NCI-H1092 treated with DMSO at 0.1 percent for 48 hours (cell line): ENCODE results near the gene GLS2.
"Not testable (repeated sequence)": the region's sequence is repeated elsewhere in the genome, so short reads cannot be mapped to it uniquely, and the experiment has no call there.

ENCODE experiments used
- DNase-seq: peaks from one replicate; lab custom pipeline; 2025; lab: John Stamatoyannopoulos, UW

GLS2 gene

DNA sequence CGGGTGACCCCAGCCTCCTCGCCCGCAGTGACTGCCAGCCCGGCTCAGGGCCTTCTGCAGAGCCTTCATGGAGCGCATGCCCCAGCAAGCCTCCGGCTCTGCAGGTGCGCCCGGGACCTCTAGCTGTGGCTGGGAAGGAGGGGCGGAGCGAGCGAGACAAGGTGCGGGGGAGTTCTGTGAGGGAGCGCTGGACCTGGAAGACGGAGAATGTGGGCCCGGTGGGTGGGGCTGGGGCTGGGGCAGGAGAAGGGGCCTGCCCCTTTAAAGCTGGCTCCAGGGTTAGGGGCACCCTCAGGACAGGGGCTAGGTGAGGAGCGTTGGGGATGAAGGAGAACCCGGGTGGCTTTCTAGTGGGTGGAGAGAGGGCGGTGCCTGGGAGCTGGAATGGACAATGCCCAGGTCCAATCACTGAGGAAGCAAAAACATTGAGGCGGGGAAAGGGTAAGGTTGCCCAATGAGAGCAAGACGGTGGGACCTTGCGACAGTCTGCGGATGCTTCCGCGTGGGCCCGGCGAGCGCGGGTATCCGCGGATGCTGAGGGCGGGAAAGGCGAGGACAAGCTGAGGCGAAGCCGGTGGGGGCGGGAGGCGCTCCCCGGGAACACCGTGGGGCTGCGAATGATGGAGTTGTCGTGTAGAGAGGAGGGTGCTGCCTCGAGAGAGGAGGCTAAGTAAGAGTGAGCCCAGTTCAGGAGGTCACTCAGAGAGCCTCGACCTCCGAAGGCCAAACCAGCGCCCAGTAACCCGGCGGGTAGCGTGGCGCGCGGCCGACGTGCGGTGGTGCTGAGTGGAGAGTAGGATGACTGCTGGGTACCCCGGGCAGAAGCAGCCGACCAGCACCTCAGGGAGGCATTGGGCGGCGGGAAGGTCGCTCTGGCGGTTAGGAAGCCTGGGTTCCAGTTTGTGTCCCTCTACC lies at the start of gene GLS2:
TSS of gene GLS2 (minus strand) at position 121 of the 915 bp plus-strand sequence. CDS start at position 78, 43 bp downstream.
- peak; percentile 38 for DNase-seq

DNA sequence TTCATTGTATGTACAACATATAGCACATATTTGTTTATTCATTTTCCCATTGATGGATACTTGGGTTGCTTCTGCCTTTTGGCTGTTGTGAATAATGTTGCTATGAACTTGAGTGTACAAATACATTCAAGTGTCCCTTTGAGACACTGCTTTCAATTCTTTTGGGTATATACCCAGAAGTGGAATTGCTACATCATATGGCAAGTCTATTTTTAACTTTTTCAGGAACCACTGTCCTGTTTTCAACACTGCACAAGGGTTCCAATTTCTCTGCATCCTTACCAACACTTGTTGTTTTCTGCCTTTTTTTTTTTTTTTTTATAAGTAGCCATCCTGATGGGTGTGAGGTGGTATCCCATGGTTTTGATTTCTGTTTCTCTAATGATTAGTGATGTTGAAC lies 49.6 kb upstream of the GLS2 start:
- no peak for DNase-seq

DNA sequence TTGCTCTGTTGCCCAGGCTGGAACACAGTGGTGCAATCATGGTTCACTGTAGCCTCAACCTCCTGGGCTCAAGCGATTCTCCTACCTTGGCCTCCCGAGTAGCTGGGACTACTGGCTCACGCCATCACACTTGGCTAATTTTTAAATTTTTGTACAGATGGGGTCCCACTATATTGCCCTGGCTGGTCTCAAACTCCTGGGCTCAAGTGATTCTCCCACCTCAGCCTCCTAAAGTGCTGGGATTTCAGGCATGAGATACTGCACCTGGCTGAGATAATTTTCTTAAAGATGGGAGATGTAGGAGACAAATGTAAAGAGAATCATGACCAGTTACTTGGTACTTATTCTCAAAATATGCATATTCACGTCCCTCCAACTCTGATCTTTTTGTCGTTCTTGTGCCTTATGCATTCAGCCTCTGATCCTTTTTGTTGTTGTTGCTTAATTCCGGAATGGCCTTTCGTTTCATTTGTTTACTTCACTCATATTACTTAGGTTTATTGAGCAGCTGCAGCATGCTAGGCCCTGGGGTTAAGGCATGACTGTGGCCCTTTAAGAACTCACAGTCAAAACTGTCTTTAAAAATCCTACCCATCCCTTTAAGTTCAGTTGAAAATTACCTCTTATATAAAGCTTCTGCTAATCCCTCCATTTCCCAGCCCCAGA lies 42.6 kb upstream of the GLS2 start:
- DNase-seq, result no peak

DNA sequence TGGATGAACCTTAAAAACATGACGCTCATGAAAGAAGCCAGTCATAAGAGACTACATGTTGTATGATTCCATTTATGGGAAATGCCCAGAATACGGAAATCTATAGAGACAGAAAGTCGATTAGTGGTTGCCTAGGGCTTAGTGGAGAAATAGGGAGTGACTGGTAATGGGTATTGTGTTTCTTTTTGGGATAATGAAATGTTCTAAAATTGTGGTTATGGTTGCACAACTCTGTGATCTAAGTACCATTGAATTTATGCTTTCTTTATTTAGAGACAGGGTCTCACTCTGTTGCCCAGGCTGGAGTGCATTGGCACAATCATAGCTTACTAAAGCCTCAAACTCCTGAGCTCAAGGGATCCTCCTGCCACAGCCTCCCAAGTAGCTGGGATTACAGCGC lies 41.7 kb upstream of the GLS2 start:
- DNase-seq, result no peak

DNA sequence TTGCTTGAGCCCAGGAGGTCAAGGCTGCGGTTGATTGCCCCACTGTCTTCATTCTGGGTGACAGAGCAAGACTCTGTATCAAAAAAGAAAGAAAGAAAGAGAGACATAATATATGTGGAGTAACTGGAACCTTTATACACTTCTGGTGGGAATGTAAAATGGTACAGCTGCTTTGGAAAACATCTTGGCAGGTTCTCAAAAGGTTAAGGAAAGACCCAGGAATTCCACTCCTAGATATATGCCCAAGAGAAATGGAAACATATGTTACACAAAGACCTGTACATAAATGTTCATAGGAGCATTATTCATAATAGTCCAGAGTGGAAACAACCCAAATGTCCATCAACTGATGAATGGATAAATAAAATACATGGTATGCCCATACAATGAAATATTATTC lies 40.9 kb upstream of the GLS2 start:
- no peak for DNase-seq

DNA sequence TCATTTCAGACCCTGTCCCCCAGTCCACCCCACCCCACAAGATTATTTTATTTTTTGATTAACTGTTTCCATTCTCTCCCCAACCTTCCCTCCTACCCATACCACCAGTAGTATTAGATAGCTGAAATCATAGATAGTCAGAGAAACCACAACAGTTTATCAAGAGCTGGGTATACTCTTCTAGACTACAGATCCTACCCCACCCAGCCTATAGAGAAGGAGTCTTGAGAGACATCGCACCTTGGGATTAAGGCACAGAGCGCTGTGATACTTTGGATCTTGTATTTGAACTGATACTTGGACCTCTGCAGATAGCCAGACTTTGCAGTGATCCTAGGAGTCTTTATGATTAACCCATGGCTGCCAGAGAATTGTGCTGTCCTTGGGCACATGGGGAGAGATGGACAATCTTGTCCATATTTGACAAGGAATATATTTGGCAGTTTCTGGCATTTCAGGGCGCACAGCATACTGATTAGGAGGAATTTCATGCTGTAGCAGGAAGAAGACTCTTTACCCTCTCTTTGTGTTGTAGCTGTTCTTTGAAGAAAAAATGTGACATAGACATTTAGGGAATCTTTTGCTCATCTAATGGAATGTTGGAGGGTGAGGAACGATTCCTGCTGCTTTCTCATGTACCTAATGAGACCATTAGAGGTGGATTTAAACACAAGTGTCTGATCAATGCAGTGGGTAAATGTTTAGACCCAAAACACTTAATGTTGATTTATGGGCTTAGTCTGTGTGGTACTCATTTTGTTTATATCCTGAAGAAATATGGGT lies 34.6 kb upstream of the GLS2 start:
- DNase-seq, result no peak

DNA sequence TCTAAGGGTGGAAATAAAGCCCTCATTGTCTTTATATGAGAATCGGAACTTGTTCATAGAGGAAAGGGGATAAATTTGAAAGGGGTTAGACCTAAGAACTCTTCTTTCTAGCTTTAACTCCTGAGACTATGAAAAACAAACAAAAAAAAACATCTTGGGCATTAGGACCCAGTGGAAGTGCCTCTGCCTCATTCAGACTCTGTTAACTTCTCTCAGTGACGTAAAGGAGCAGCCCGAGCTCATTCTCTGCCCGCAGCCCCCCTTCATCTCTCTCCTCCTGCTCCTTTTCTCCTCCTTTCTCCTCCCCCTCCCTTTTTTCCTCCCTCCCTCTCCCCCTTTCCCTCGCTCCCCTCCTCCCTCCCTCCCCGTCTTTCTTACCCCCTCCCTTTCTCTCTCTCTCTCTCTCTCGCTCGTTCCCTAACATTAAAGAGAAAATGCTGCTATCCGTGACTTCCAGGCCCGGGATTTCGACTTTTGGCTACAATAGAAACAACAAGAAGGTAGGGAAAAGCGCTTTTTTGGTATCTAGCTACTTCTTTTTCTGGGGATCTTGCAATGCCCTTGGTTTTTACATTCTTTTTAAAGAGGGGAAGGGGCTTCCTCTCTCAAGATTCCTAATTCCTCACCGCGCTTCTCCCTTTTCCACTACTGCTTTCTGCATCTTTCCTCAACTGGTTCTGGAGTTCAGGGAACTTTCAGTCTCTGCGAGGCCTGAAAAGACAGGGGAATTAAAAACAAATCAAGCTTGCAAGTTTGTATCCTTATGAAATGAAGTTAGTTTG lies 33.8 kb upstream of the GLS2 start, which contains the start of gene RBMS2:
TSS of gene RBMS2 (plus strand) at position 231 of the 782 bp plus-strand sequence. CDS start at position 435, 204 bp downstream.
- no peak for DNase-seq

DNA sequence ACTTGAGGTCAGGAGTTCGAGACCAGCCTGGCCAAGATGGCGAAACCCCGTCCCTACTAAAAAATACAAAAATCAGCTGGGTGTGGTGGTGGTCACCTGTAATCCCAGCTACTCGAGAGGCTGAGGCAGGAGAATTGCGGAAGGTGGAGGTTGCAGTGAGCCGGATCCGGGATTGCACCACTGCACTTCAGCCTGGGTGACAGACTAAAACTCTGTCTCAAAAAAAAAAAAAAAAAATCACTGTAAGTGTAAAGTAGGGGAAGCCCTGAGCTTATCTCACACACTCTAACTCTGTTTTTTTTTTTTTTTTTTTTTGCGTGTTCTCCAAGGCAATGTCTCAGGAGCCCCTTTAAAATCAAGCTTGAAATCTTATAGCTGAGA lies 33.2 kb upstream of the GLS2 start:
- no peak for DNase-seq

DNA sequence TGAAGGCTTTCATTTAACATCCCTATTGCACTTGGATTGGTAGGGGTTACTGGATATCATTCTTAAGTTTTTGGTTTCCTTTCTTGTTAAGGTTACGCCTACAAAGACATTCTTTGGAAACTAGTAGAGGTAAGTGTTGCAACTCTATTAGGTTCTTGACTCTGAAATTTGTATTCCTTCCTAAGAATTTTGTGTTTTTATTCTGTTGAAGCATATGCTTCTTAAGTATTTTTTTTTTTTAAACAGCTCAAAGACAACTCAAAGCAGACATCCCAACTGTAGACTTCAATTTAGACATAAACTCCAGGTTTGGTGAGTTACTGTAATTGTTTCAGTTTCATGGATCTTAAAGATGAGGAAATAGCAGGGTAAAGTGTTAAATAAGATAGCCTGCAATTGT lies 32.5 kb upstream of the GLS2 start:
- no peak for DNase-seq

DNA sequence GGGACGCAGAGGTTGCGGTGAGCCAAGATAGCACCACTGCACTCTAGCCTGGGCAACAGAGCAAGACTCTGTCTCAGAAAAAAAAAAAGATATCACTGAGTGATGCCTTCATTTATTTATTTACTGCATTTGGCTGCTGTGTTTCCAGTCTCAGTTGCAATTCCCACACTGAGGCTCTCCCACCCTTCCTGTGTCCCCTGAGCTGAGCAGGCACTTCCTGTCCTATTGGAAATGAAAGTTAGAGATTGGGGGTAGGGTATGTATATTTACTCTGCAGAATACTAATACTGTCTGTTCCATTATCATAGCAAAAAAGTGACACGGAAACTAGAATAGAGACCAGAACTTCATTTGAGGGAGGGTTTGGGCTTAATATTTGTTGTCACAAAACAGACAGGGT lies 32.1 kb upstream of the GLS2 start:
- no peak for DNase-seq

DNA sequence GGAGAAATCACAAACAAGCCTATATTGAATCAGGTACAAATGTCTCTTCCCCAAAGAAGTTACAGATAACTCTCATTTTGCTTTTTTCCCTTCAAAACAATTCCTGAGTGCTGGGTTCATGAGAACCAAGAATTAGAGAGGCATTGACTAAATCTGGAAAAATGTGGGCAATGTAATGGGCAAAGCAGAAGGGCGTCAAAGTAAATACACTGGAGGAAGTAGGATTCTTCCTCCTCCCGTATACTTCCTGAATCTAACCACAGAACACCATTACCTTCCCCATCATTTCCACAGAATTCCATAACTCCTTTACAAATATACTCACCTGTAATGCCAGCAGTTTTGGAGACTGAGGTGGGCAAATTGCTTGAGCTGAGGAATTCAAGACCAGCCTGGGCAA lies 30.6 kb upstream of the GLS2 start:
- DNase-seq, result no peak

DNA sequence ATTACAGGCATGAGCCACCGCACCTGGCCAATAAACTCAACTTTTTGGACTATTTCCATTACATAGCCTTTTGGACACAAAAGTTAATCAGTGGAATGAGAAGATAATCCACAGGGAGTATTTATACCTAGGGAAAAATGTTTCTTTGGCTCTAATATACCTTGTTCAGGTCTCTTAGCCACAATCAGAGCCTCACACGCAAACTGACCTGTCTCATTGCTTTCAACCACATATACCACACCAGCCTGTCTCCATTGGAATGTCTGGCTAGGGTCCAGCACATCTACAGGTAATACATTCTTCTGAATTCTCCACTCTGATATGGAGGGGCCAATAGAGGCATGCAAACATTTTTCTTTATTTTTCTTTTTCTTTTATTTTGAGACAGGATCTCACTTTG lies 29.9 kb upstream of the GLS2 start:
- no peak for DNase-seq

DNA sequence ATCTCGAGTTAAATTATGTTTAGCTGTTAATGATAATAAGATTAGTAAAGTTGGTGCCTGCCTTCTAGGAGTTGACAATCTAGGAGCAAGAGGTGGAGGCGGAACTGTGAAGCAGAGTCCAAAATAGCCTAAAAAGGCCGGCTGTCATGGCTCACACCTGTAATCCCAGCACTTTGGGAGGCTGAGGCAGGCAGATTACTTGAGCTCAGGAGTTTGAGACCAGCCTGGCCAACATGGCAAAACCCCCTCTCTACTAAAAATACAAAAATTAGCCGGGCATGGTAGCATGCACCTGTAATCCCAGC lies 26.0 kb upstream of the GLS2 start:
- not testable (repeated sequence) for DNase-seq

DNA sequence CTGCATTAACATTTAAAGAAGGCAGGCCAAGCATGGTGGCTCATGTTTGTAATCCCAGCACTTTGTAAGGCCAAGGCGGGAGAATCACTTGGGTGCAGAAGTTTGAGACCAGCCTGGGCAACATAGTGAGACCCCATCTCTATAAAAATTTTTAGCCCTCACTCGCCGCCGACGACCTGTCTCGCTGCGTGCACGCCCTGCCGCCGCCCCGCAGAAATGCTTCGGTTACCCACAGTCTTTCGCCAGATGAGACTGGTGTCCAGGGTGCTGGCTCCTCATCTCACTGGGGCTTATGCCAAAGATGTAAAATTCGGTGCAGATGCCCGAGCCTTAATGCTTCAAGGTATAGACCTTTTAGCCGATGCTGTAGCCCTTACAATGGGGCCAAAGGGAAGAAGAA lies 22.8 kb upstream of the GLS2 start:
- DNase-seq, result no peak

DNA sequence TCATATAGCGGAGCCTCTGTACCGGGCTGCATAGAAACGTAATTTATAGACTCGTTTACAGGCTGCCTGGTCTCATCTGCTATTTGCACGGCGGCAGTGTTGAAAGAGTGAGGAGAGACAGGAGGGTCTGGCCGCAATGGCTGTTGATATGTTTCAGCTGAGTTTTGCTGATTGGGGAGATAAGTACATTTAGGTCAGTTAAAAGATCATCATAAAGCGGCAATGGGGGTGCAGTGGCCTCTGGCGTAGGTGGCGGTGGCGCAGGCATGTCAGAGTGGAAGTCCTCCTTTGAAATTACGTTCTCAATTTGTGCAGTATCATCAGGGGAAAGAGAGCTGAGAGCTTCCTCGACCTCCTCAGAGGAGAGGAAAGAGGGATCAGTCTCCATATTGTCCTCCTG lies 11.9 kb upstream of the GLS2 start:
- DNase-seq, result not testable (repeated sequence)

DNA sequence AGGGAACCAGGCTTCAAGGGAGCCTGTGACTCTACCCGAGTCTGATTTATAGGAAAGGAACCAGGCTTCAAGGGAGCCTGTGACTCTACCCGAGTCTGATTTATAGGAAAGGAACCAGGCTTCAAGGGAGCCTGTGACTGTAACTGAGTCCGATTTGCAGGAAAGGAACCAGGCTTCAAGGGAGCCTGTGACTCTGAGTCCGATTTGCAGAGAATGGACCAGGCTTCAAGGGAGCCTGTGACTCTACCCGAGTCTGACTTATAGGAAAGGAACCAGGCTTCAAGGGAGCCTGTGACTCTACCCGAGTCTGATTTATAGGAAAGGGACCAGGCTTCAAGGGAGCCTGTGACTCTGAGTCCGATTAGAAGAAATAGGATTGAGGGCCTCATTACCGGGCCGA lies 11.5 kb upstream of the GLS2 start:
- DNase-seq, result not testable (repeated sequence)

DNA sequence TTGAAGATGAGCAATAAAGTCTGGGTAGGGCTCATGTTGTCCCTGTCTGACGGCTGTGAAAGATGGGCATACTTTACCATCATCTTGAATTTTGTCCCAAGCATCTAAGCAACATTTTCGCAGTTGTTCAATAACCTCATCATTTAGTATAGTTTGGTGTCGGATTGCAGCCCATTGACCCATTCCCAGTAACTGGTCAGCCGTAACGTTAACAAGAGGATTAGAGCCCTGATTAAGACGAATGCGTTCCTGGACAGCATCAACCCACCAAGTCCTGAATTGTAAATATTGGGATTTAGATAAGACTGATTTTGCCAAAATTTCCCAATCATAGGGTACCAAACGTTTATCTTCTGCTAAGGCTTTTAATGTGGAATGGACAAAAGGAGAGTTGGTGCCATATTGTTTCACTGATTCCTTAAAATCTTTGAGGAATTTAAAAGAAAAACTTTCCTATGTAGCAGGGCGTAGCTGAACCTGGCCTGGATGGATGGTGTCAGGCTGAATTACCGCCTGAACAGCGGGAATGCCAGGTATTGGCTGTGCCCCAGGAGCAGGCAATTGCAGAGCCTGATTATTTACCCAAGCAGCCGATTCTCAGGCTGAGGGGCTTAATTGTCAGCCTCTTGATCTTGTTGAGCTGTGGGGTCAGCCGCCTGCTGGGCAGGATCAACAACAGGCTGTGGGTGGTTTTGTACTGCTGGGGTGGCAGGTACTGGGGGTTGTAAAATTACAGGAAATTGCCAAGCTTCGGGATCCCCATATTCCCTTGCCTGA lies 10.4 kb upstream of the GLS2 start:
- peak; percentile 59 for DNase-seq

DNA sequence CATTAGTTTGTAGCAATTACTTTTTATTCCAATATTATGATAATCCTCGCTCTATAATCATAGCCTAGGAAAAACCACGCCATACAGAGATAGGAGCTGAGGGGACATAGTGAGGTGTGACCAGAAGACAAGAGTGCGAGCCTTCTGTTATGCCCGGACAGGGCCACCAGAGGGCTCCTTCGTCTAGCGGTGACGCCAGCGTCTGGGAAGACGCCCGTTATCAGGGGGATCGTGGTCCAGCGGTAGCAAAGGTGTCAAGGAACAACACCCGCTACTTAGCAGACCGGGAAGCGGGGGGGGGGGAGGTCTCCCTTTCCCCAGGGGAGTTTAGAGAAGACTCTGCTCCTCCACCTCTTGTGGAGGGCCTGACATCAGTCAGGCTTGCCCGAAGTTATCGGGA lies 8.7 kb upstream of the GLS2 start:
- not testable (repeated sequence) for DNase-seq

DNA sequence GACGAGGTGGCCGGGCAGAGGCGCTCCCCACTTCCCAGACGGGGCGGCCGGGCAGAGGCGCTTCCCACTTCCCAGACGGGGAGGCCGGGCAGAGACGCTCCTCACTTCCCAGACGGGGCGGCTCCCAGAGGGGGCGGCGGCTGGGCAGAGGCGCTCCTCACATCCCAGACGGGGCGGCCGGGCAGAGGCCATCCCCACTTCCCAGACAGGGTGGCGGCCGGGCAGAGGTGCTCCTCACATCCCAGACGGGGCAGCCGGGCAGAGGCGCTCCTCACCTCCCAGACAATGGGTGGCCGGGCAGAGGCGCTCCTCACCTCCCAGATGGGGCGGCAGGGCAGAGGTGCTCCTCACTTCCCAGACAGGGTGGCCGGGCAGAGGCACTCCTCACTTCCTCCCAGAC lies 6.5 kb upstream of the GLS2 start:
- not testable (repeated sequence) for DNase-seq

DNA sequence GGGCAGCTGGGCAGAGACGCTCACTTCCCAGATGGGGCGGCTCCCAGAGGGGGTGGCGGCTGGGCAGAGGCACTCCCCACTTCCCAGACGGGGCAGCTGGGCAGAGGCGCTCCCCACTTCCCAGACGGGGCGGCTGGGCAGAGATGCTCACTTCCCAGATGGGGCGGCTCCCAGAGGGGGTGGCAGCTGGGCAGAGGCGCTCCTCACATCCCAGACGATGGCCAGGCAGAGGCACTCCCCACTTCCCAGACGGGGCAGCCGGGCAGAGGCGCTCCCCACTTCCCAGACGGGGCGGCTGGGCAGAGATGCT lies 6.1 kb upstream of the GLS2 start:
- not testable (repeated sequence) for DNase-seq

DNA sequence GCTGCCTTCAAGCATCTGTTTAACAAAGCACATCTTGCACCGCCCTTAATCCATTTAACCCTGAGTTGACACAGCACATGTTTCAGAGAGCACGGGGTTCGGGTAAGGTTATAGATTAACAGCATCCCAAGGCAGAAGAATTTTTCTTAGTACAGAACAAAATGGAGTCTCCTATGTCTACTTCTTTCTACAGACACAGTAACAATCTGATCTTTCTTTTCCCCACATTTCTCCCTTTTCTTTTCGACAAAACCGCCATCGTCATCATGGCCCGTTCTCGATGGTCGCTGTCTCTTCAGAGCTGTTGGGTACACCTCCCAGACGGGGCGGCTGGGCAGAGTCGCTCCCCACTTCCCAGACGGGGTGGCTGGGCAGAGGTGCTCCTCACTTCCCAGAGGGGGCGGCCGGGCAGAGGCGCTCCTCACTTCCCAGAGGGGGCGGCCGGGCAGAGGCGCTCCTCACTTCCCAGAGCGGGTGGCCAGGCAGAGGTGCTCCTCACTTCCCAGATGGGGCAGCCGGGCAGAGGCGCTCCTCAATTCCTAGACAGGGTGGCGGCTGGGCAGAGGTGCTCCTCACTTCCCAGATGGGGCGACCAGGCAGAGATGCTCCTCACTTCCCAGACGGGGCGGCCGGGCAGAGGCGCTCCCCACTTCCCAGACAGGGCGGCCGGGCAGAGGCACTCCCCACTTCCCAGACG lies 5.6 kb upstream of the GLS2 start:
- DNase-seq, result not testable (repeated sequence)
